ENCODE measurements around the gene FRAS1. TPM values are rescaled to one million over a fixed set of nuclear protein-coding genes. Genes with fewer than 3 reads are reported as not detected.

The FRAS1 gene
- total RNA-seq, 2 experiments from 2014 or later, result 0.05 to 0.22 TPM

DNA sequence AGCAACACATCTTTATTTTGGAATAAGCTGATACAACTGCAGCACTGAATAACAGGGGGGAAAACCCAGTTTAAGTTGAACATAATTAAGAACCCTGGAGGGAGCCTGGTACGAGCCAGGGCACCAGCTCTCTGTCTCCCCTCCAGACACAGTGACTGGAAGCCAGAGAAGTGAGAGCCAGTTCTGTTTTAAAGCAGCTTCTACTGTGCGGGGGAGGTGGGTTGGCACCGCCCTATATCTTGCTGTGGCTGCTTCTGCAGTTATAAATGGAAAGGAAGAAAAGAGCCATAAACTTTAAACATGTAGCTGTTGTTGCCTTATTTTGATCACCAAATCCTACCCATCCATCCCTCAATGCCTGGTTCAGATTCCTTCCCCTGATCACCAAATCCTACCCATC lies 286.6 kb downstream of the FRAS1 start:
- ChIA-PET POLR2A (no interaction called here), CTCF (no interaction called here)
- intact Hi-C loops (cut with micrococcal nuclease), result no loop called here
- H3K4me3 Mint-ChIP-seq, result no peak overlapping the region
- peaks cover 7% of the 10 kb centered on the region for H3K27me3 Mint-ChIP-seq
- H3K4me1 Mint-ChIP-seq (ENCODE audit: low read depth), result no peaks in the 10 kb centered on the region
- DNase-seq, result no peak
- no peak for ATAC-seq
- no peaks in the 10 kb centered on the region for H3K36me3 Mint-ChIP-seq (ENCODE audit: low read depth)
- TF ChIP-seq, protein P1, sequence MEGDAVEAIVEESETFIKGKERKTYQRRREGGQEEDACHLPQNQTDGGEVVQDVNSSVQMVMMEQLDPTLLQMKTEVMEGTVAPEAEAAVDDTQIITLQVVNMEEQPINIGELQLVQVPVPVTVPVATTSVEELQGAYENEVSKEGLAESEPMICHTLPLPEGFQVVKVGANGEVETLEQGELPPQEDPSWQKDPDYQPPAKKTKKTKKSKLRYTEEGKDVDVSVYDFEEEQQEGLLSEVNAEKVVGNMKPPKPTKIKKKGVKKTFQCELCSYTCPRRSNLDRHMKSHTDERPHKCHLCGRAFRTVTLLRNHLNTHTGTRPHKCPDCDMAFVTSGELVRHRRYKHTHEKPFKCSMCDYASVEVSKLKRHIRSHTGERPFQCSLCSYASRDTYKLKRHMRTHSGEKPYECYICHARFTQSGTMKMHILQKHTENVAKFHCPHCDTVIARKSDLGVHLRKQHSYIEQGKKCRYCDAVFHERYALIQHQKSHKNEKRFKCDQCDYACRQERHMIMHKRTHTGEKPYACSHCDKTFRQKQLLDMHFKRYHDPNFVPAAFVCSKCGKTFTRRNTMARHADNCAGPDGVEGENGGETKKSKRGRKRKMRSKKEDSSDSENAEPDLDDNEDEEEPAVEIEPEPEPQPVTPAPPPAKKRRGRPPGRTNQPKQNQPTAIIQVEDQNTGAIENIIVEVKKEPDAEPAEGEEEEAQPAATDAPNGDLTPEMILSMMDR (IDR thresholded peaks at IDR 0.05), result no peak
- H3K27ac Mint-ChIP-seq, result no peak overlapping the region
- no peaks in the 10 kb centered on the region for H3K9me3 Mint-ChIP-seq

DNA sequence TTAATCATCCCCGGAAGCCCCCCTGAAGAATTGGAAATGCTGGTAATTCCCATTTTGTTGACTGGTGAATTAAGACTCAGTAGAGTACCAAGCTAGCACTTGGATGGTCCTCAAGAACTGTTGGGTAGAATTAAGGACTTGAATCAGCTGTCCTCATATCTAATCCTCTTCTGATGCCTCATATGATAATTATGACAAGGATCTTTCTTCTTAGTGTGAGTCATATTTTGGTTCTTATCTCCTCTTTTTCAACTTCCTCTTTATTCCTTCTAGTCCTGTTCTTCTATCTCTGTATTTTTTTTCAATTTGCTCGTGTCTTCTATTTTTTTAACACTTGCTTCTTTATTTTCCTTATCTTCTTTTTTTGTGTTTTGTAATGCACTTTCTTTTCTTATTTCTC lies 288.1 kb downstream of the FRAS1 start:
- Mint-ChIP-seq H3K4me1 (ENCODE audit: low read depth) (no peaks in the 10 kb centered on the region), H3K36me3 (ENCODE audit: low read depth) (no peaks in the 10 kb centered on the region), H3K27ac (no peak overlapping the region), H3K9me3 (no peaks in the 10 kb centered on the region), H3K27me3 (peaks cover 7% of the 10 kb centered on the region), H3K4me3 (no peak overlapping the region)
- CTCF ChIA-PET, result no interaction called here
- TF ChIP-seq, protein P1 (IDR thresholded peaks at IDR 0.05), result no peak
- POLR2A ChIA-PET, result no interaction called here
- no peak for DNase-seq
- intact Hi-C loops (cut with micrococcal nuclease), result no loop called here
- no peak for ATAC-seq

DNA sequence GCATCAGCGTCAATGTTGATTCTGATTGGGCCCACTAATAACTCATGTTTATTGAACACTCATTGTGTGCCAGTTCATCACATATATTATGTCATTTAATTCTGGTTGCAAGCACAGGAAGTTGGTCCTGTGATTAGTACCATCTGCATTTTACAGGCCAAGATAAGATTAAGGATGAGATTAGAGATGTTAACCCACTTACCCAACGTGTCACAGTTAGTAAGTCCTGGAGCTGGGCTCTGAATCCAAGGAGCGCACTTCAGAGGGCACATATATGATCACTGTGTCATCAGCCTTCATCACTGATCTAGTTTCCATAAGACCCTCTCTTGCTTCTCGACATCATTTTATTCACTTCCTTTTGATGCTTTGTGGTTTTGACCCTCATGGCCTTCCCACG lies 289.1 kb downstream of the FRAS1 start:
- TF ChIP-seq, protein P1 (IDR thresholded peaks at IDR 0.05), result no peak
- ATAC-seq (no peak), DNase-seq (no peak)
- H3K9me3 Mint-ChIP-seq, result no peaks in the 10 kb centered on the region
- ChIA-PET POLR2A (no interaction called here), CTCF (interaction anchor here (1.0 kb wide), 1 partner anchor 8 kb away, joined by 3 read pairs; no protein-coding TSS in a partner anchor)
- no peaks in the 10 kb centered on the region for H3K36me3 Mint-ChIP-seq (ENCODE audit: low read depth)
- no peaks in the 10 kb centered on the region for H3K4me1 Mint-ChIP-seq (ENCODE audit: low read depth)
- peaks cover 5% of the 10 kb centered on the region for H3K27me3 Mint-ChIP-seq
- no peak overlapping the region for H3K4me3 Mint-ChIP-seq
- no peak overlapping the region for H3K27ac Mint-ChIP-seq
- intact Hi-C loops (cut with micrococcal nuclease), result no loop called here

DNA sequence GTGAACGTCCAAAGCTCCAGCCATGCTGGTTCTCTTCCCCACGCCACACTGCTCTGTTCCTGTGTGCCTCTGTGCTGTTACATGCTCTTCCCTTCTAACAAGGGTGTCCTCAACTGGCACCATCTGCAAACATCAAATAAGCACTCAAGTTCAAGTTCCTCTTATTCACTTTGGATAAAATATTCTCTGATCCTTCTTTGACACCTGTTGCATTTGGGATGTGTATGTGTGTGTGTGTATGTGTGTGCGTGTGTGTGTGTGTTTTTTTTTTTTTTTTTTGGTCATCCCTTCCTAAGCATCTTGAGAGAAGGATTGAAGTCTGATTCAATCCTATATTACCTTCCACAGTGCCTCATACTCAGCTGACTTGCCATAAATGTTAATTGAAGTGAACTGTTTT lies 290.4 kb downstream of the FRAS1 start:
- ChIA-PET CTCF (no interaction called here), POLR2A (no interaction called here)
- DNase-seq (no peak), ATAC-seq (no peak)
- no peaks in the 10 kb centered on the region for H3K36me3 Mint-ChIP-seq (ENCODE audit: low read depth)
- TF ChIP-seq, protein P1 (IDR thresholded peaks at IDR 0.05), result no peak
- H3K4me3 Mint-ChIP-seq, result no peak overlapping the region
- peaks cover 1% of the 10 kb centered on the region for H3K27me3 Mint-ChIP-seq
- H3K4me1 Mint-ChIP-seq (ENCODE audit: low read depth), result no peaks in the 10 kb centered on the region
- no peak overlapping the region for H3K27ac Mint-ChIP-seq
- H3K9me3 Mint-ChIP-seq, result no peaks in the 10 kb centered on the region
- intact Hi-C loops (cut with micrococcal nuclease), result no loop called here

DNA sequence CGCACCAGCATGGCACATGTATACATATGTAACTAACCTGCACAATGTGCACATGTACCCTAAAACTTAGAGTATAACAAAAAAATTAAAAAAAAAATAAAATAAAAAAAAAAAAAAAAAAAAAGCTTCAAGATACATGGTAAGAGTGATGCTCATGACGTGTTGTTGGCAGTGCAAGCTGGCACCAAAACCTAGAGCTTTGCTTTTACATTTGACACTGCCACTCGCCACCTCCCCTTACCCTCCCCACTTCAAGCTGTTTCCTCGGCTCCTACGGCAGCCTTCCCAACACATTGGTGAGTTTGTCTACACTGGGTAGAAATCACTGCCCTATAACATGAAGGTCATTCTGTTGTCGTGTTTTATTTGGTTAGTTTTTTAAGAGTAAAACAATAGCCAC lies 296.8 kb downstream of the FRAS1 start:
- Mint-ChIP-seq H3K27ac (no peak overlapping the region), H3K27me3 (peaks cover 7% of the 10 kb centered on the region), H3K4me3 (no peak overlapping the region), H3K9me3 (no peaks in the 10 kb centered on the region), H3K4me1 (ENCODE audit: low read depth) (no peaks in the 10 kb centered on the region), H3K36me3 (ENCODE audit: low read depth) (no peaks in the 10 kb centered on the region)
- ChIA-PET POLR2A (no interaction called here), CTCF (interaction anchor here (1.0 kb wide), 1 partner anchor 7 kb away, joined by 3 read pairs; no protein-coding TSS in a partner anchor)
- intact Hi-C loops (cut with micrococcal nuclease), result no loop called here
- no peak for ATAC-seq
- TF ChIP-seq, protein P1 (IDR thresholded peaks at IDR 0.05), result no peak
- DNase-seq, result no peak

Data from activated CD8-positive, alpha-beta T cell treated with anti-CD3 and anti-CD28 coated beads for 36 hours (primary cell).